HCT116 (cell line): ENCODE results near the gene VWC2.

Experiments
- CTCF ChIP-seq, 3 experiments: fragments of 200-600 bp in 1 of 3; sonication (generic) in 1 of 3; IDR thresholded peaks in 2 of 3; conservative IDR thresholded peaks in 1 of 3; 2 replicates each; pipeline ENCODE4 v1.5.1; 2012 to 2017; ENCODE audit warnings: low read depth in 2 of 3, low read length in 2 of 3, antibody characterized with exemption in 1 of 3, borderline replicate concordance in 1 of 3, control low read depth in 1 of 3, mild to moderate bottlenecking in 1 of 3, mixed read lengths in 1 of 3, mixed run types in 1 of 3, moderate library complexity in 1 of 3; ENCODE audit not compliant: insufficient read depth in 1 of 3
- FOSL1 ChIP-seq: IDR thresholded peaks from 2 replicates; pipeline ENCODE4 v1.6.1; 2012; ENCODE audit warnings: low read depth
- MAX ChIP-seq: IDR thresholded peaks from 2 replicates; pipeline ENCODE4 v1.6.1; 2012
- POLR2A ChIP-seq: IDR thresholded peaks from 2 replicates; pipeline ENCODE4 v1.7.0; 2011; ENCODE audit warnings: borderline replicate concordance; ENCODE audit not compliant: insufficient read depth, insufficient read length; ENCODE audit errors: extremely low read depth
- POLR2AphosphoS5 ChIP-seq: IDR thresholded peaks from 2 replicates; pipeline ENCODE4 v1.6.1; 2011; ENCODE audit warnings: mild to moderate bottlenecking, low read depth, low read length, moderate library complexity
- RAD21 ChIP-seq: IDR thresholded peaks from 2 replicates; pipeline ENCODE4 v1.6.1; 2012; ENCODE audit warnings: low read depth, mild to moderate bottlenecking
- REST ChIP-seq: IDR thresholded peaks from 2 replicates; pipeline ENCODE4 v1.6.1; 2012; ENCODE audit warnings: low read depth
- SIN3A ChIP-seq: IDR thresholded peaks from 2 replicates; pipeline ENCODE4 v1.6.1; 2012; ENCODE audit warnings: low read depth
- SP1 ChIP-seq: IDR thresholded peaks from 2 replicates; pipeline ENCODE4 v1.6.1; 2012; ENCODE audit warnings: low read depth
- TCF7L2 ChIP-seq: IDR thresholded peaks from 2 replicates; pipeline ENCODE4 v1.7.0; 2011; ENCODE audit warnings: borderline replicate concordance, inconsistent platforms; ENCODE audit not compliant: insufficient read depth, insufficient read length; ENCODE audit errors: extremely low read depth
- ZNF274 ChIP-seq: fragments of 200-500 bp; sonication (Bioruptor generic); IDR thresholded peaks from 2 replicates; pipeline ENCODE4 v1.6.1; 2014; ENCODE audit warnings: mild to moderate bottlenecking, low read depth, low read length, inconsistent platforms

GRCh38 chr7:49848211-49848841 is 74.9 kb downstream of the VWC2 start:
- no peak for TF ChIP-seq CTCF (IDR thresholded peaks at IDR 0.05 in 2 of 3, conservative IDR thresholded peaks at IDR 0.05 in 1 of 3; ENCODE audit: borderline replicate concordance in 1 of 3, insufficient read depth in 1 of 3, low read depth in 2 of 3, low read length in 2 of 3)
- no peak for TF ChIP-seq MAX
- no peak for TF ChIP-seq POLR2AphosphoS5
- TF ChIP-seq POLR2A = no peak
- TF ChIP-seq REST = no peak
- TF ChIP-seq RAD21 = no peak
- no peak for TF ChIP-seq TCF7L2
- no peak for TF ChIP-seq SIN3A
- TF ChIP-seq FOSL1 = no peak
- no peak for TF ChIP-seq ZNF274
- TF ChIP-seq SP1 = no peak
